ENCODE measurements around the gene PKDREJ. TPM values are rescaled to one million over a fixed set of nuclear protein-coding genes. Genes with fewer than 3 reads are reported as not detected.
A peak's percentile ranks its signal among the peaks of the same experiment; 100 is the strongest.
"Not testable (repeated sequence)": the region's sequence is repeated elsewhere in the genome, so short reads cannot be mapped to it uniquely, and the experiment has no call there.

The PKDREJ gene
- total RNA-seq (under 1 TPM in 1 of 6 donors, not detected in 5; 0.06 TPM), polyA plus RNA-seq (under 1 TPM; 0.04 to 0.05 TPM)

DNA sequence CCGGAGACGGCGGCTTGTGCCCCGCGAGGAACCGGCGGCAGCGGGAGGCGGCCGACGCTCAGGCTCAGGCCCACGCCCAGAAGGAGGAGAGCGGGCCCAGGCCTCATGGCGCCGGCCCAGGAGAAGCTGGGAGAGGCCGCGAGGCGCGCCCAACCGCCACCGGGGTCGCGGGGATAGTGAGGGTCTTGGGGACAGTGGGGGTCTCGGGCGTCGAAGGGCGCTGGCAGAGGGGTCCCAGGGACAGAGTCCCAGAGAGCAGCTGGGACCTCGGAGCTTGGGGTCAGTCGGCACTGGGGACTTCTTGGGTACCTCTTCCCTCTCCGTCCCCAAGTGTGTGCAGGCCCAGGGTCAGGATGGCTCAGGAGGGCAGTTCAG is at the start of gene PKDREJ:
Gene PKDREJ, minus strand, starts transcription at position 128 of the 375 bp plus-strand sequence. Its CDS starts 21 bp downstream, at position 107.
- Histone ChIP-seq H3K27ac (no peak within 1 kb of the TSS), H3K9me3 (no peaks in the 10 kb centered on the region), H3K4me1 (peaks cover 7 to 9% (median 8%) of the 10 kb centered on the region in 3 donors), H3K4me3 (peak within 1 kb of the TSS in 1 of 4 donors; percentile 1), H3K36me3 (no peaks in the 10 kb centered on the region), H3K27me3 (no peaks in the 10 kb centered on the region)
- DNase-seq (peak in 1 of 6 donors; percentile 67), FAIRE-seq (no peak), ATAC-seq (no peak)
- no peak for TF ChIP-seq CTCF (IDR thresholded peaks at IDR 0.05)
- 55 to 65% methylated on average over 18 to 30 of the region's 30 CpGs for WGBS, 2 donors
- intact Hi-C loops (cut with DNase I) = no loop called here

- not testable (repeated sequence) for H3K36me3 ChIP-seq, H3K4me1 ChIP-seq, DNase-seq, ATAC-seq, FAIRE-seq, H3K4me3 ChIP-seq, H3K27ac ChIP-seq, H3K27me3 ChIP-seq, H3K9me3 ChIP-seq
- intact Hi-C loops (cut with DNase I) = loop anchor here in 1 of 3 donors (5.0 to 10.0 kb wide), 2 partner anchors 191 to 318 kb away; no protein-coding TSS in a partner anchor
- WGBS, 2 donors = 91 to 100% methylated on average over 2 of the region's 2 CpGs
These were observed 49.7 kb upstream of the PKDREJ start for GRCh38 chr22:46312848-46313247.

GRCh38 chr22:46312056-46312455 is 48.9 kb upstream of the PKDREJ start:
- TF ChIP-seq CTCF (IDR thresholded peaks at IDR 0.05) = no peak
- Histone ChIP-seq H3K4me1 (no peaks in the 10 kb centered on the region), H3K36me3 (no peaks in the 10 kb centered on the region), H3K27ac (no peak overlapping the region), H3K27me3 (no peaks in the 10 kb centered on the region), H3K9me3 (no peaks in the 10 kb centered on the region), H3K4me3 (no peak overlapping the region)
- FAIRE-seq (no peak), DNase-seq (peak in 1 of 6 donors; percentile 20), ATAC-seq (no peak)
- WGBS, 2 donors = 96 to 98% methylated on average over 8 of the region's 8 CpGs
- intact Hi-C loops (cut with DNase I) = loop anchor here in 1 of 3 donors (5.0 to 10.0 kb wide), 2 partner anchors 190 to 317 kb away; no protein-coding TSS in a partner anchor

DNA sequence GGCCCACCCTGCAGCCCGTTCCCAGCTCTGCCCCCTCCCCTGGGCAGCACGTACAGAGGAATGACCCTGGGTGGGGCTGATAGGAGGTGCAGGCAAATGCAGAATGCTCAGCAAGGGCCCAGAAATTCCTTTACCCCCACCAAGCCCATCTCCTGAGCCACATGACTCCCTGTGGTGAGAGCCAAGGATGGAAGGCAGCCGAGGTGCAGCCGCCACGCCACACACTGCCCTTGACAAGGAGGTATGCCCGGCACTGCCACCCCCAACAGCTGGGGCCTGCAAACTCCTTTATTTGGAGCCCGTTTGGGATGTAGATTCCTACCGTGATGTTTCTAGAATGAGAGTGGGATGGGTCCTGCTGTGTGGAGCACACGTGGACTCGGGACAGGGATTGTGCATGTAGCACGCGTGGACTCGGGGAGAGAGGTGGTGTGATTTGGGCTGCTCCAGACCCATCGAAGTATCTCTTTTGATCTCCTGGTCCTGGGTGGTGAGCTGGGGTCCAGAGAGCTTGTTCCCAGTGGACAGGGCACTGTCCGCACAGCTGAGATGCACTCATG is 46.5 kb upstream of the PKDREJ start:
- H3K36me3 ChIP-seq = no peaks in the 10 kb centered on the region
- 95 to 96% methylated on average over 14 to 15 of the region's 15 CpGs for WGBS, 2 donors
- FAIRE-seq = no peak
- no peak overlapping the region for H3K27ac ChIP-seq
- no peak overlapping the region for H3K4me3 ChIP-seq
- no peak for TF ChIP-seq CTCF (IDR thresholded peaks at IDR 0.05)
- intact Hi-C loops (cut with DNase I) = loop anchor here in 2 of 3 donors (5.0 to 10.0 kb wide), 3 partner anchors 65 to 315 kb away; no protein-coding TSS in a partner anchor
- no peak for ATAC-seq
- no peaks in the 10 kb centered on the region for H3K9me3 ChIP-seq
- H3K4me1 ChIP-seq = no peaks in the 10 kb centered on the region
- peak in 1 of 6 donors; percentile 37 for DNase-seq
- H3K27me3 ChIP-seq = no peaks in the 10 kb centered on the region

DNA sequence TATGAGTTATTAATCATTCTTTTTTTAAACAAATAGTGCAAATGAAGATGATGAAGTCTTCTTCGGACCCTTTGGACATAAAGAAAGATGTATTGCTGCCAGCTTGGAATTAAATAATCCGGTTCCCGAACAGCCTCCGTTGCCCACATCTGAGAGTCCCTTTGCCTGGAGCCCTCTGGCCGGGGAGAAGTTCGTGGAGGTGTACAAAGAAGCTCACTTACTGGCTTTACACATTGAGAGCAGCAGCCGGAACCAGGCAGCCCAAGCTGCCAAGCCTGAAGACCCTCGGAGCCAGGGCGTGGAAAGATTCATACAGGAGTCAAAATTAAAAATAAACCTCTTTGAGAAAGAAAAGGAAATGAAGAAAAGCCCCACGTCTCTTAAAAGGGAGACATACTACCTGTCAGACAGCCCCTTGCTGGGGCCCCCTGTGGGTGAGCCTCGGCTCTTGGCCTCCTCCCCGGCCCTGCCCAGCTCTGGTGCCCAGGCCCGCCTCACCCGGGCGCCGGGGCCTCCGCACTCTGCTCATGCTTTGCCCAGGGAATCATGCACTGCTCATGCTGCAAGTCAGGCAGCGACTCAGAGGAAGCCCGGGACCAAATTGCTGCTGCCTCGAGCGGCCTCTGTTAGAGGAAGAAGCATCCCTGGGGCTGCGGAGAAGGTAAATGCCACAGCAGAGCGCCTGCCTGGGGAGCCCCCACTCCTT is 45.3 kb upstream of the PKDREJ start:
- Histone ChIP-seq H3K4me1 (no peaks in the 10 kb centered on the region), H3K4me3 (no peak overlapping the region), H3K9me3 (no peaks in the 10 kb centered on the region), H3K27me3 (no peaks in the 10 kb centered on the region), H3K27ac (no peak overlapping the region), H3K36me3 (no peaks in the 10 kb centered on the region)
- intact Hi-C loops (cut with DNase I) = loop anchor here in 1 of 3 donors (10.0 kb wide), 1 partner anchor 64 kb away; no protein-coding TSS in a partner anchor
- DNase-seq (peak in 1 of 6 donors; percentile 35), ATAC-seq (no peak), FAIRE-seq (no peak)
- TF ChIP-seq CTCF (IDR thresholded peaks at IDR 0.05) = no peak
- WGBS, 2 donors = 93 to 94% methylated on average over 23 of the region's 23 CpGs

All from pancreas (tissue), 10 donors.